PC-3 (cell line): ENCODE results near the gene TPX2. TPM values are rescaled to one million over a fixed set of nuclear protein-coding genes. Genes with fewer than 3 reads are reported as not detected.

Experiments
- ATAC-seq: fragments of 200-7000 bp; cut with Tn5 transposase; 2 replicates; pipeline ENCODE4 v1.9.1; 2020; ENCODE audit warnings: mild to moderate bottlenecking, moderate library complexity
- BruUV-seq: library from RNA; stranded (reverse); fragments of 400-500 nt; replicated peaks from 2 replicates; lab custom pipeline; 2021; lab: Mats Ljungman, UMichigan
- CTCF ChIA-PET: fragments of 300-600 bp; sonication (Branson Sonifier 250); formaldehyde crosslinking; loops from one replicate; lab custom pipeline; 2022; ENCODE audit warnings: antibody characterized with exemption; lab: Charles Lee
- POLR2A ChIA-PET: fragments of 300-600 bp; sonication (Branson Sonifier 250); formaldehyde crosslinking; loops from one replicate; lab custom pipeline; 2022; ENCODE audit warnings: antibody characterized with exemption; ENCODE audit not compliant: unreplicated experiment; lab: Charles Lee
- DNase-seq: peaks from one replicate; pipeline ENCODE4 v3.0.0-alpha.2; 2015
- H2AFZ ChIP-seq: fragments of 300-600 bp; sonication (generic); 2 replicates; pipeline ENCODE4 v1.6.0; 2016; ENCODE audit warnings: antibody characterized with exemption, low read length
- H3F3A ChIP-seq: fragments of 300-600 bp; sonication (generic); one replicate; pipeline ENCODE4 v1.6.0; 2017; ENCODE audit warnings: antibody characterized with exemption, low read length, control low read depth, mild to moderate bottlenecking; ENCODE audit not compliant: unreplicated experiment
- H3K27ac ChIP-seq: fragments of 300-600 bp; sonication (generic); 2 replicates; pipeline ENCODE4 v1.5.1; 2016; ENCODE audit warnings: mild to moderate bottlenecking, low read length
- H3K27me3 ChIP-seq: fragments of 300-600 bp; sonication (generic); 2 replicates; pipeline ENCODE4 v1.6.1; 2016; ENCODE audit warnings: low read length, mixed read lengths
- H3K36me3 ChIP-seq: fragments of 300-600 bp; sonication (generic); 2 replicates; pipeline ENCODE4 v1.6.1; 2016; ENCODE audit warnings: low read depth, mixed run types, low read length, mixed read lengths
- H3K4me1 ChIP-seq: fragments of 300-600 bp; sonication (generic); 2 replicates; pipeline ENCODE4 v1.5.1; 2016; ENCODE audit warnings: low read length; ENCODE audit not compliant: insufficient read depth
- H3K4me2 ChIP-seq: fragments of 300-600 bp; sonication (generic); 2 replicates; pipeline ENCODE4 v1.6.0; 2016; ENCODE audit warnings: low read length
- H3K4me3 ChIP-seq: fragments of 300-600 bp; sonication (generic); 2 replicates; pipeline ENCODE4 v1.5.1; 2016; ENCODE audit warnings: mild to moderate bottlenecking, low read length, mixed read lengths
- H3K79me2 ChIP-seq: fragments of 300-600 bp; sonication (generic); 2 replicates; pipeline ENCODE4 v1.6.1; 2017; ENCODE audit warnings: low read length, mixed read lengths
- H3K9ac ChIP-seq: fragments of 300-600 bp; sonication (generic); 2 replicates; pipeline ENCODE4 v1.6.0; 2016; ENCODE audit warnings: mild to moderate bottlenecking, low read length
- H3K9me2 ChIP-seq: fragments of 300-600 bp; sonication (generic); replicated peaks from 2 replicates; pipeline ENCODE4 v1.6.1; 2016; ENCODE audit warnings: mixed run types, low read length, mixed read lengths
- H3K9me3 ChIP-seq: fragments of 300-600 bp; sonication (generic); 2 replicates; pipeline ENCODE4 v1.6.1; 2016; ENCODE audit warnings: low read length, mixed read lengths
- H4K20me1 ChIP-seq: fragments of 300-600 bp; sonication (generic); 2 replicates; pipeline ENCODE4 v1.6.1; 2016; ENCODE audit warnings: low read length, mixed read lengths
- EZH2 ChIP-seq: fragments of 300-600 bp; sonication (generic); IDR thresholded peaks from one replicate; pipeline ENCODE4 v1.6.1; 2017; ENCODE audit warnings: antibody characterized with exemption, mild to moderate bottlenecking, low read length; ENCODE audit not compliant: unreplicated experiment
- EZH2phosphoT487 ChIP-seq: fragments of 300-600 bp; sonication (generic); IDR thresholded peaks from 2 replicates; pipeline ENCODE4 v1.6.1; 2018; ENCODE audit warnings: mild to moderate bottlenecking, antibody characterized with exemption, low read length, borderline replicate concordance
- intact Hi-C: fragments of 100-400 bp; cut with micrococcal nuclease; formaldehyde crosslinking; loops from 2 replicates; pipeline ENCODE4 v1.9.0; 2023
- total RNA-seq: library from RNA; depleted of rRNA; stranded (reverse); fragments of >200 nt; gene quantifications from 2 replicates; pipeline ENCODE4 v1.2.3, GENCODE V29; 2014
- TF ChIP-seq, protein P1 (sequence below): fragments of 300-600 bp; sonication (generic); conservative IDR thresholded peaks from 2 replicates; pipeline ENCODE4 v1.5.1; 2017; ENCODE audit warnings: antibody characterized with exemption, low read depth, mild to moderate bottlenecking, low read length

TPX2 gene
- total RNA-seq, 1 experiment from 2014 or later: 128 TPM

DNA sequence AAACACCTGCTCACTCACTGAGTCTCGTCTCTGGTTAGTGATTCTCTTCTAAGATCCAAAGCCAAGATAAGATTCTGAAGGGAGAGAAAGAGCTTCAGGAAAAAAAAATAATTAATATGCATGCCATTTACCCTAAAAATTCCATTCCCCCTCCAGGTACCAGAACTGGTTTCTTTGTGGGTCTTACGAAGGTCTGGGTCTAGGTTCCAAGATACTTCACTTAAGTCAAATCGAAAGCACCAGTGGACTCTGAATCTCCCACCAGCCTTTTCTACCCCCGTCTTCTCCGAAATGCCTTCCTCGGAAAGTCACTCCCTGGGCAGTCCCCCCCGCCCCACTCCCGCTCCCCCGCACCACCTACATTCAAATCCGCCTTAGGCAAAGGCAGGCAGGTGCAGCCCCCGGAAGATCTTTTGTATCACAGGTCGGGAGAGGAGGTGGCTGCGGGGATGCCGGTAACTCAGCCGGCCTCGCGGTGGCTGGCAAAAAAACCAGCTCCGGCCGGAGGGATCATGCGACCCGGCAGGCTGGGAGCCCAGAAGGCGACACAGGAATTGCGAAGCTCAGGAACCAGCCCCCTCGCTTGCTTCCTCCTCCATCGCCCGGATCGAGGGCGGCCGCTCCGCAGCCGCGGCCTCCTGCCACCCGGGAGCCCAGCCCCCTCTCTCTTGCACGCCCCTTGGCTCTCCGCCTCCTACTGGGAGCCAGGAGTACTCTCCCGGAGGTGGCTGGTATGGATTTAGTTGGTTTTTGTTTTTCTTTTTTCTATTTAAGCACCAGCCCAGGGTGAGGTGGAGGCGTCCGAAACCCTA is 16.6 kb upstream of the TPX2 start, which contains the start of gene BCL2L1:
Gene BCL2L1, minus strand, starts transcription at position 612 of the 812 bp plus-strand sequence. CDS start 650 bp downstream, outside the sequence.
- no TSS peak for BruUV-seq
- CTCF ChIA-PET: interaction anchor here (1.0 to 2.9 kb wide), 7 partner anchors 9 to 110 kb away, joined by 5 to 134 read pairs (median 16); no protein-coding TSS in a partner anchor
- peak within 1 kb of the TSS; percentile 90 for H2AFZ ChIP-seq
- peak within 1 kb of the TSS; percentile 93 for H3K27ac ChIP-seq
- H3K27me3 ChIP-seq: no peaks in the 10 kb centered on the region
- H3K4me3 ChIP-seq: peak within 1 kb of the TSS; percentile 95
- peak; percentile 84 for DNase-seq
- H3K9ac ChIP-seq: peak within 1 kb of the TSS; percentile 96
- TF ChIP-seq EZH2phosphoT487 (no peak), EZH2 (no peak)
- TF ChIP-seq, protein P1, sequence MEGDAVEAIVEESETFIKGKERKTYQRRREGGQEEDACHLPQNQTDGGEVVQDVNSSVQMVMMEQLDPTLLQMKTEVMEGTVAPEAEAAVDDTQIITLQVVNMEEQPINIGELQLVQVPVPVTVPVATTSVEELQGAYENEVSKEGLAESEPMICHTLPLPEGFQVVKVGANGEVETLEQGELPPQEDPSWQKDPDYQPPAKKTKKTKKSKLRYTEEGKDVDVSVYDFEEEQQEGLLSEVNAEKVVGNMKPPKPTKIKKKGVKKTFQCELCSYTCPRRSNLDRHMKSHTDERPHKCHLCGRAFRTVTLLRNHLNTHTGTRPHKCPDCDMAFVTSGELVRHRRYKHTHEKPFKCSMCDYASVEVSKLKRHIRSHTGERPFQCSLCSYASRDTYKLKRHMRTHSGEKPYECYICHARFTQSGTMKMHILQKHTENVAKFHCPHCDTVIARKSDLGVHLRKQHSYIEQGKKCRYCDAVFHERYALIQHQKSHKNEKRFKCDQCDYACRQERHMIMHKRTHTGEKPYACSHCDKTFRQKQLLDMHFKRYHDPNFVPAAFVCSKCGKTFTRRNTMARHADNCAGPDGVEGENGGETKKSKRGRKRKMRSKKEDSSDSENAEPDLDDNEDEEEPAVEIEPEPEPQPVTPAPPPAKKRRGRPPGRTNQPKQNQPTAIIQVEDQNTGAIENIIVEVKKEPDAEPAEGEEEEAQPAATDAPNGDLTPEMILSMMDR: peak; percentile 65
- no peaks in the 10 kb centered on the region for H3K9me3 ChIP-seq
- ATAC-seq: peak; percentile 32
- H3K79me2 ChIP-seq: peaks cover 59% of the 10 kb centered on the region
- peaks cover 12% of the 10 kb centered on the region for H3F3A ChIP-seq
- POLR2A ChIA-PET: interaction anchor here (0.6 to 3.1 kb wide), 10 partner anchors 9 to 84 kb away, joined by 3 to 33 read pairs (median 4); no protein-coding TSS in a partner anchor
- H4K20me1 ChIP-seq: 0 out of 2 replicates have a peak, but pooled peaks cover 4% of the 10 kb centered on the region
- peaks cover 36% of the 10 kb centered on the region for H3K4me1 ChIP-seq
- no peaks in the 10 kb centered on the region for H3K9me2 ChIP-seq
- intact Hi-C loops: loop anchor here (1.0 to 5.0 kb wide), 4 partner anchors 26 to 160 kb away; no protein-coding TSS in a partner anchor
- peak within 1 kb of the TSS; percentile 98 for H3K4me2 ChIP-seq
- peaks cover 34% of the 10 kb centered on the region for H3K36me3 ChIP-seq

DNA sequence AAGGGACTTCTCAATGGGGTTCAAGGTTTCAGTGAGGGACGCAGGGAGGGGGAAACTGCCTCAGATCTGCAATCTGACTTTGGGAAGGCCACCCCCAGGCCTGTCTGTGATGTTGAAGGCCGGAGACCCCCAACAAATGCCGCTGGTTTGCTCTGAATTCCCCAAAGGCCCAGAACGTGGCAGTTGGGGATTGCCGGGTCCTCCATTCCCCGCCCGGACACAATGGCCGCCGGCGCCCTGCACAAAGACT is 16.1 kb upstream of the TPX2 start:
- H3K9me3 ChIP-seq: no peaks in the 10 kb centered on the region
- BruUV-seq: TSS peak; percentile 19
- peaks cover 30% of the 10 kb centered on the region for H3K4me1 ChIP-seq
- H3K36me3 ChIP-seq: peaks cover 29% of the 10 kb centered on the region
- peak overlapping the region; percentile 96 for H3K9ac ChIP-seq
- peak overlapping the region; percentile 93 for H3K27ac ChIP-seq
- H3K9me2 ChIP-seq: no peaks in the 10 kb centered on the region
- H3K27me3 ChIP-seq: no peaks in the 10 kb centered on the region
- H3F3A ChIP-seq: peaks cover 12% of the 10 kb centered on the region
- H4K20me1 ChIP-seq: 0 out of 2 replicates have a peak, but pooled peaks cover 4% of the 10 kb centered on the region
- peak overlapping the region; percentile 98 for H3K4me2 ChIP-seq
- peaks cover 54% of the 10 kb centered on the region for H3K79me2 ChIP-seq
- no peak for TF ChIP-seq EZH2phosphoT487
- no peak for TF ChIP-seq EZH2
- TF ChIP-seq, protein P1: no peak
- peak overlapping the region; percentile 90 for H2AFZ ChIP-seq
- no peak for ATAC-seq
- POLR2A ChIA-PET: interaction anchor here (0.6 to 3.1 kb wide), 9 partner anchors 10 to 84 kb away, joined by 3 to 33 read pairs (median 5); no protein-coding TSS in a partner anchor
- CTCF ChIA-PET: interaction anchor here (0.8 to 2.9 kb wide), 9 partner anchors 10 to 110 kb away, joined by 5 to 134 read pairs (median 11); partner anchors contain the start of gene TPX2
- no peak for DNase-seq
- peak overlapping the region; percentile 95 for H3K4me3 ChIP-seq
- intact Hi-C loops: loop anchor here (1.0 to 5.0 kb wide), 3 partner anchors 26 to 161 kb away; no protein-coding TSS in a partner anchor
